Lower lobe of right lung (tissue), 2 donors: Measurements from ENCODE around the gene NAPA. TPM values are rescaled to one million over a fixed set of nuclear protein-coding genes. Genes with fewer than 3 reads are reported as not detected.

Experiments used
- ATAC-seq, 2 donors: fragments of 200-7000 bp; cut with Tn5 transposase; one replicate each; pipeline ENCODE4 v1.9.1; 2020 to 2022; ENCODE audit warnings: mild to moderate bottlenecking in 2 of 2, moderate library complexity in 2 of 2
- DNase-seq: peaks from one replicate; pipeline ENCODE4 v3.0.0-alpha.2; 2020
- H3K27ac ChIP-seq: fragments of 200-600 bp; one replicate; pipeline ENCODE4 v1.8.0; 2022
- H3K27me3 ChIP-seq: fragments of 200-600 bp; one replicate; pipeline ENCODE4 v1.8.0; 2022; ENCODE audit warnings: low read depth
- H3K36me3 ChIP-seq: fragments of 200-600 bp; one replicate; pipeline ENCODE4 v1.8.0; 2022; ENCODE audit warnings: mild to moderate bottlenecking
- H3K4me1 ChIP-seq: fragments of 200-600 bp; one replicate; pipeline ENCODE4 v1.8.0; 2022
- H3K4me3 ChIP-seq: fragments of 200-600 bp; one replicate; pipeline ENCODE4 v1.8.0; 2022; ENCODE audit warnings: mild to moderate bottlenecking
- H3K9me3 ChIP-seq: fragments of 200-600 bp; one replicate; pipeline ENCODE4 v1.8.0; 2022
- CTCF ChIP-seq: fragments of 200-600 bp; IDR thresholded peaks from one replicate; pipeline ENCODE4 v1.8.0; 2022; ENCODE audit warnings: antibody characterized with exemption, mild to moderate bottlenecking
- intact Hi-C: fragments of 100-400 bp; cut with DNase I; formaldehyde crosslinking; loops from one replicate; pipeline ENCODE4 v1.11.0; 2022
- total RNA-seq: library from RNA; stranded (reverse); fragmentation: NEBNext Ultra II Directional; extraction: Animal tissue kit (Norgen Biotek cat#: 25700); gene quantifications from one replicate; pipeline ENCODE4 v1.2.1, GENCODE V29; 2021
- donor health status: DM: no; HTN: yes; CAD: no; lungs with severe emphysema.

Gene NAPA
- total RNA-seq, 1 donor from 2014 or later = 115 TPM

- Histone ChIP-seq H3K27ac (no peak overlapping the region), H3K9me3 (no peaks in the 10 kb centered on the region), H3K36me3 (no peaks in the 10 kb centered on the region), H3K4me3 (no peak overlapping the region), H3K27me3 (no peaks in the 10 kb centered on the region), H3K4me1 (peaks cover 17% of the 10 kb centered on the region)
- DNase-seq (no peak), ATAC-seq (no peak)
- intact Hi-C loops = no loop called here
- TF ChIP-seq CTCF = no peak
Observed at GRCh38 chr19:47518139-47518538, 3.3 kb upstream of the NAPA start.

GRCh38 chr19:47514151-47514868 is 553 bp downstream of the NAPA start:
- Histone ChIP-seq H3K4me1 (peaks cover 55% of the 10 kb centered on the region), H3K4me3 (peak overlapping the region; percentile 96), H3K27ac (peak overlapping the region; percentile 96), H3K9me3 (no peaks in the 10 kb centered on the region), H3K27me3 (no peaks in the 10 kb centered on the region), H3K36me3 (peaks cover 4% of the 10 kb centered on the region)
- no peak for TF ChIP-seq CTCF
- intact Hi-C loops = no loop called here
- ATAC-seq (peak in 1 of 2 donors; percentile 1), DNase-seq (no peak)

- Histone ChIP-seq H3K4me3 (peak overlapping the region; percentile 96), H3K4me1 (peaks cover 68% of the 10 kb centered on the region)
- intact Hi-C loops = no loop called here
Observed at GRCh38 chr19:47512948-47513319, 1.9 kb downstream of the NAPA start.

GRCh38 chr19:47512183-47512947 is 2.5 kb downstream of the NAPA start:
- H3K36me3 ChIP-seq = peaks cover 4% of the 10 kb centered on the region
- no peaks in the 10 kb centered on the region for H3K27me3 ChIP-seq
- peak overlapping the region; percentile 71 for H3K27ac ChIP-seq
- ATAC-seq (peak in 1 of 2 donors; percentile 4), DNase-seq (peak; percentile 65)
- TF ChIP-seq CTCF = no peak
- peaks cover 74% of the 10 kb centered on the region for H3K4me1 ChIP-seq
- H3K4me3 ChIP-seq = peak overlapping the region; percentile 96
- intact Hi-C loops = no loop called here
- H3K9me3 ChIP-seq = no peaks in the 10 kb centered on the region

More at GRCh38 chr19:47512948-47513319, 1.9 kb downstream of the NAPA start:
- ATAC-seq (no peak), DNase-seq (no peak)
- no peak for TF ChIP-seq CTCF
- Histone ChIP-seq H3K27ac (peak overlapping the region; percentile 71), H3K9me3 (no peaks in the 10 kb centered on the region), H3K27me3 (no peaks in the 10 kb centered on the region), H3K36me3 (peaks cover 4% of the 10 kb centered on the region)

- intact Hi-C loops = no loop called here
- Histone ChIP-seq H3K4me3 (peak overlapping the region; percentile 96), H3K4me1 (peaks cover 81% of the 10 kb centered on the region), H3K27ac (peak overlapping the region; percentile 71), H3K9me3 (no peaks in the 10 kb centered on the region), H3K27me3 (no peaks in the 10 kb centered on the region), H3K36me3 (peaks cover 6% of the 10 kb centered on the region)
- DNase-seq = no peak
- no peak for TF ChIP-seq CTCF
- ATAC-seq = no peak
Observed at GRCh38 chr19:47511681-47512080, 3.2 kb downstream of the NAPA start.
